Erythroblast (primary cell): Measurements from ENCODE around the gene CETN2.
"Not testable (repeated sequence)": the region's sequence is repeated elsewhere in the genome, so short reads cannot be mapped to it uniquely, and the experiment has no call there.

Experiments
- DNase-seq, 2 experiments: peaks; one replicate each; lab custom pipeline; 2025; lab: John Stamatoyannopoulos, UW
- GATA1 ChIP-seq: IDR thresholded peaks from 2 replicates; pipeline ENCODE4 v1.6.1; 2011; ENCODE audit warnings: low read depth, mild to moderate bottlenecking, control low read depth, low read length, moderate library complexity
- POLR2A ChIP-seq: IDR thresholded peaks from 2 replicates; pipeline ENCODE4 v1.6.1; 2011; ENCODE audit warnings: mild to moderate bottlenecking, low read length

CETN2 gene

GRCh38 chrX:152850465-152850864 is 19.9 kb upstream of the CETN2 start:
- TF ChIP-seq POLR2A (no peak), GATA1 (no peak)
- DNase-seq = no peak

DNA sequence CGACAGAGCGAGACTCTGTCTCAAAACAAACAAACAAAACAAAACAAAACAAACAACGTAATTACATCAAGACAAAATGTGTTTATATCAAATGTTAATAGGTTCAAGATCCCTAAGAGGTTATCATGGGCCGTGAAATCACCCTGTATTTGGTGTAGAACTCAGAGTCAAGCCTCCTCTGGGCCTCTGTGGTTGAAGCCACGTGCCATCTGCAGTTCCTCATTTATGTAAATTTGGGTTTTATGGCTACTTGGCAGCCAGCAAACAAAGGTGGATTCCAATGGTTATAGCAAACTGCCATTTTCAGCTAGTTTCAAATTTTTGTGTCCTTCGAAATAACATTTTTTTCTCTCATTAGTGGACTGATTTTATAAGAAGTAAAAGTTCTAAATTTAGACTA is 16.7 kb upstream of the CETN2 start:
- no peak for DNase-seq
- no peak for TF ChIP-seq POLR2A
- no peak for TF ChIP-seq GATA1

GRCh38 chrX:152845618-152846240 is 15.2 kb upstream of the CETN2 start:
- no peak for DNase-seq
- TF ChIP-seq GATA1 (no peak), POLR2A (no peak)

- no peak for DNase-seq
- no peak for TF ChIP-seq GATA1
- TF ChIP-seq POLR2A = no peak
These were observed 13.7 kb upstream of the CETN2 start for GRCh38 chrX:152844256-152844655.

GRCh38 chrX:152843852-152844251 is 13.3 kb upstream of the CETN2 start:
- no peak for TF ChIP-seq POLR2A
- TF ChIP-seq GATA1 = no peak
- peak; percentile 35 to 78 for DNase-seq

DNA sequence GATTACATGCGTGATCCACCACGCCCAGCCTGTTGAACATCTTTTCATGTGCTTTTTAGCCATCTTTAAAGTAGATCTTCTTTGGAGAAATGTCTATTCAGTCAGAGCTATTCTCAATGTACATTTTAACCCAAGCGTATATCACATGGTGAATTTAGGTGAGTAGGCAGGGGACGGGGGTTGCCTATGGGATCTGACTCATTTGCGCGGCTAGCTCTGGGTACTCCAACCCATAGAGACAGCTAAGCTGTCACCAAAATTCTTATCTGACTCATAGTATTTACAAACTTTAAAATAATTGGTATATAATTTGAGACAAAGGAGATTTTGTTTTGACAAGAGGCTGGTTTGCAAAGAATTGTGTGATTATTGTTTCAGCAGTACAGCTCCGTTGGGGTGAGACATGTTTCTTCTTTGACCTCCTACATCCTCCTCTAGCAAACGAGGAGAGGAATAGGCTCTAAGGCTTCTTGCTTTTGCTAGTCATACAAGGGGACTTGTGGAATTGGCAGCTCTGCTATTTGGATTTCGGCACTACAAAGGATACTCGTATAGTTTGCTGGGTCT is 12.3 kb upstream of the CETN2 start:
- TF ChIP-seq POLR2A (no peak), GATA1 (no peak)
- no peak for DNase-seq

DNA sequence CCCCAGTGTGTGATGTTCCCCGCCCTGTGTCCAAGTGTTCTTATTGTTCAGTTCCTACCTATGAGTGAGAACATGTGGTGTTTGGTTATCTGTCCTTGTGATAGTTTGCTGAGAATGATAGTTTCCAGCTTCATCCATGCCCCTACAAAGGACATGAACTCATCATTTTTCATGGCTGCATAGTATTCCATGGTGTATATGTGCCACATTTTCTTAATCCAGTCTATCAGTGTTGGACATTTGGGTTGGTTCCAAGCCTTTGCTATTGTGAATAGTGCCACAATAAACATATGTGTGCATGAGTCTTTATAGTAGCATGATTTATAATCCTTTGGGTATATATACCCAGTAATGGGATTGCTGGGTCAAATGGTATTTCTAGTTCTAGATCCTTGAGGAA is 4.9 kb upstream of the CETN2 start:
- DNase-seq = not testable (repeated sequence)

- DNase-seq = no peak
- TF ChIP-seq GATA1 (no peak), POLR2A (no peak)
These were observed 2.8 kb upstream of the CETN2 start for GRCh38 chrX:152833378-152833777.

DNA sequence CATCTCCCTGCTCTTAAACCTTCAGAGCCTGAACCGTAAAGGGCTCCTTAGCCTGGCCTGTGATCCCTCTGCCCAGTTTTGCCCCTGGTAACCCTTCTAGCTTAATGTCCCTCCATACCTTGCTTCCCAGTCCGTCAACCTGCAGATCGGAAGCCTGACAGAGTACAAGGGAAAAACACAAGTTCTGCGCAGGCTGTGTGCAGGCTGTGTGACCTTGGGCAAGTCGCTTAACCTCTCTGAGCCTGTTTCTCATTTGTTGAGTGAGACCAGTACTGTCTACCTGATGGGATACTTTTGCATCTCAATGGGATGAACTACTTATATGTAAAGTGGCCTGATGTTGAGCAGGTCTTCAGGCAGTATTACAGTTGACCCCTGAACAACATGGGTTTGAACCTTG is 2.0 kb upstream of the CETN2 start:
- no peak for DNase-seq
- TF ChIP-seq GATA1 (no peak), POLR2A (no peak)

DNA sequence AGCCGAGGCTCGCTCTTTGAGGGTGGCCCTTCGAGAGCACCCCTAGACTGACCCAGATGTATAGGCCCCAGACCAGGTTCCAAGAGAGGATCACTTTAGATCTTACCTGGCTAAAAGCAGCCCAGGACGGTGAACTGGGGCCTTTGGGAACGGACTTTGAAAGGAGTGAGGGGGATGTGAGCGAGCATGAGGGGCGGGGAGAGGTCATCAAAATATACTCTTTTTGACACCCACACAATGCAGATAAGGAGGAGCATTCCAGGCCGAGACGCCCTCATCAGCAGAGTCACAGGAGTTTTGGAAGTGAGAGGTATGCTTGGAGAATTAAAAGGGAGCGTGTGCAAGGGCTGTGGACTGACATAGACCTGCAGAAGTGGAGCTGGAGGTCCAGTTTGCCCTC is 834 bp upstream of the CETN2 start:
- peak; percentile 40 to 42 for DNase-seq
- TF ChIP-seq GATA1 = no peak
- no peak for TF ChIP-seq POLR2A

DNA sequence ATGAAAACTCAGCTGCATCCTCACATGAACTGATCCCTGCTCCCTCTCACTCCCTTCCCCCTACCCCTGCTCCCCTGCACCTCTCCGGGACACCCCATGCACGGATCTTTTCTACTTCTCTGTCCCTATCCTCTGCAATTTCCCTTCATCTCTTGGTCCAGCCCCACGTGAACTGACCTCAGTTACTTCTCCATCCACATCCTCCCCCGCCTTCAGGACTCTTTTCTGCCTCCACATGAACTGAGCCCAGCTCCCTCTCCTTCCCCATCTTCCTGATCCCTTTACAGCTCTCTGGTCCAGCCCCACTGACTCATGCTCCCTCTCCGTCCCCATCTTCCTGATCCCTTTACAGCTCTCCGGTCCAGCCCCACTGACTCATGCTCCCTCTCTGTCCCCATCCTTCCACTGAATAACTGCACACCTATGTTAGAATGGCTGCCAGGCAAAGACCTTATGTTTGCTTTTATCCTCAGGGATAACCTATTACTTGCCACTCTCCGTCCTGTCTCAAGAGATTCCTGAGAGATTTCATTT is 5.6 kb downstream of the CETN2 start:
- no peak for DNase-seq
- TF ChIP-seq POLR2A = no peak
- no peak for TF ChIP-seq GATA1

DNA sequence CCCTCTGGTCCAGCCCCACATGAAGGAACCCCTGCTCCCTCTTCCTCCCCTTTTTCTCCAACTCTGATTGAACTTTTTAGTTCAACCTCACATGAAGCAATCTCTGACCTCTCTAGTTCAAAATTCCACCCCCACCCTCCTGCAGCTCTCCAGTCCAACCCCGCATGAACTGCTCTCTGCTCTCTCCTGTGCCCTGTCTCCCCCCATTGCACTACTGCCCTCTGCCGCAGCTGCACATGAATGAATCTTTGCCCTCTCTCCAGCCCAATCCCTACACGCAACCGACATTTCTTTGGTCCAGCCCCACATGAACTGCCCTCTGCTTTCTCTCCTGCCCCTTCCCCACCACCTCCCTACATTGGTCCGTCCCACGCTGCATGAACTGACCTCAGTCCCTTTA is 6.9 kb downstream of the CETN2 start:
- no peak for DNase-seq

GRCh38 chrX:152822383-152823086 is 8.0 kb downstream of the CETN2 start:
- DNase-seq = no peak
- TF ChIP-seq GATA1 (no peak), POLR2A (no peak)

More for the DNA sequence above, 6.9 kb downstream of the CETN2 start:
- TF ChIP-seq POLR2A (no peak), GATA1 (no peak)

DNA sequence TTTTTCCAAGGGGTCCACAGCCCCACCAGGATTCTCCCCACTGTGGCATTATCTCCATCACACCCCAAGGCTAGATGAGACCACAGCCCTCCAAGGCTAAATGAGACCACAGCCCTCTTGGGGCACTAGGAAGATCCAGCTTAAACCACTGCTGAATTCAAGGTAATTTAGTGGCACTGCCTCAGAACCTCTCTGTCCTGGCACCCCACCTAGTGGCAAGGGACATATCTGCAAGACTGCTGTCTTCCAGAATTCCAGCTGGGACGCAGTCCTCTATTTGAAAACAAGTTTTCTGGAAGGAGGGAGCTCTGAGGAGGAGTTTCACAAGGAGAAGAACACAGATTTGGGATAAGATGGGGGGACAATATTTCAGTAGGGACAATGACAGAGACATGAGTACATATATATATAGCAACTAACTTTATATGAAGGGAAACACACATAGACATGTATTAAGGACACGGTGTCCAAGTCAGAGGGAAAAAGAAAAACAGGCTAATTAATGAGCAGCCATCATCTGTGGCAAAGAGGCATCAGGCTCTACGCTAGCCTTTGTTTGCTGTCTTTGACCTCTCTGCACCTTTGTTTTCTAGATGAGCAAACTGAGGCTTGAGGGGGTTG is 9.3 kb downstream of the CETN2 start:
- DNase-seq = peak; percentile 11 to 47
- TF ChIP-seq POLR2A (no peak), GATA1 (no peak)

DNA sequence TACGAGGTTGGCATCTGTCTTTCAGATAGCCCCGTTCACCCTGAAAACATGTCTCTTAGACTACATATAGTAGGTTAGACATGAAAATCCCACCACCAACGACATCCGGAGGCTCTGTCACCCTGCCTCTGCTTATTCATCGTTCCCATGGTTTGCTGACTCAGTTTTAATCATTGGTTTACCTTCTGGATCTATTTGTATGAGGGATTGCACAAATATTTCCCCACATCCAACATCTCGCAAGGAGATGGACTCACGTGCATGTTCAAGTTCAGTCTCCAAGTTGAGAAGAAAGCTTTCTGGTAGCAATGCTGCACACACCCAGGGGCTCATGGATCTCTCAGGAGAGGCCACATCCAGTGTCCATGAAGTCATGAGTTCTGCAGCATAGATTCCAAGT is 10.8 kb downstream of the CETN2 start:
- no peak for TF ChIP-seq GATA1
- TF ChIP-seq POLR2A = no peak

More for the DNA sequence above, 10.8 kb downstream of the CETN2 start:
- no peak for DNase-seq
